ENCODE data around the gene AOPEP.

The AOPEP gene

DNA sequence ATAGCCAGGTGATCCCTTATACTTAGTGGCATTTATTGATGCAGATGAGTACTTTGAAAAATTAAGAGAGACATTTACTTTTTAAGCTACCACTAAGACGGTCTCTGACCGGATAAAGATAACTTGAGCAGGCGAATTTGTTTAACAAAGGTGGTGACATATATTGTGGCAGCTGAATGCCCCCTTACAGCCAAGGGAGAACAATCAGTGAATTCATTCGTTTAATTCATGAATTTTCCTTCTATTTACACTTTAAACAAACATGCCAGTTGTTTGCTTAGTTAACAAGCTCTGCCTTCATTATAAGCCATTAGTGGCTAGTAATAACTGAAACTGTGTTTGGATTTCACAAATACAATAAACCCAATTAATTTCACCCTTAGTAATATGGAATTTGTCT lies 187.1 kb downstream of the AOPEP start:
- DNase-seq (ENCODE audit: low read depth in 2 of 2, low spot score in 1 of 2), result no peak

DNA sequence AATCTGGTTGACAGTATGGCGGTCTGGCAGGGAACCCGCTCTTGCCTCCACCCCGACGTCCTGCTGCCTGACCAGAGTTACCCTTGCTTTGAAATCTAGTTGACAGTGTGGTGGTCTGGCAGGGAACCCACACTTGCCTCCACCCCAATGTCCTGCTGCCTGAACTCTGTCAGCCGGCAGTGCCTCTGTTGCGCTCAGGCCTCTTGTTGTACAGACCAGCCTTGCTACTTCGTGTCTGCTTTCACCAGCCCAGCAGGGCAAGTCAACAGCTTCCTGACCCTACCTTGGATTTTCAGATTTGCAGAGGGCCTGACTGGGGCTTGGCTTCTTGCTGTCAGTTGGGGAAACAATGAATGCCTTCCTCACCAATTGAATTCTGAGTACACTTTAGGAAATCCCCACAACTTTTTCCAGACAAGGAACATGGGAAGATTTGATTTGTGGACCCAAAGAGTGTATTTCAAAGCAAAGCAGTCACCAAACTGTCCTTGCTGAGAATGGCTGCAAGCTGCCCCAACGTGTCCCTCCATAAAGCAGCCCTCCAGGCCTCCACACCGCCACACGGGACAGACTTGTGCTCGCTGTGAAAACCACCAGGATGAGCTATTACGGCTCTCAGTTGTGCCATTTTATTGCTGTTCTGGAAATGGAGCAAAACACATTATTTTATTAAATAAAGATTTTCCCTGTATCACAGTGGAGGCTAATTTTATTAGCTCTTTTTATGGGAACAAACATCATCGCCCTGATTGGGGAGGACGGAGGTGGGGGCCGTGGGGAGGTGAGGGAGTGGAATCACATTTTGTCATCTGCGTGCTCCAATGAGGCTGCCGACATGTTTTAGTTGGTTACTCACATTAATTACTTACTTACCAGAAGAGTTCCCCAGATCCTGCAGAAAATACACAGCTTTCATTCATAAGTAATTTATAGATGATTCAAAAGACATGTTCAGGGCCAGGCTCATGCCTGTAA lies 189.3 kb downstream of the AOPEP start:
- DNase-seq (ENCODE audit: low read depth in 2 of 2, low spot score in 1 of 2), result no peak

DNA sequence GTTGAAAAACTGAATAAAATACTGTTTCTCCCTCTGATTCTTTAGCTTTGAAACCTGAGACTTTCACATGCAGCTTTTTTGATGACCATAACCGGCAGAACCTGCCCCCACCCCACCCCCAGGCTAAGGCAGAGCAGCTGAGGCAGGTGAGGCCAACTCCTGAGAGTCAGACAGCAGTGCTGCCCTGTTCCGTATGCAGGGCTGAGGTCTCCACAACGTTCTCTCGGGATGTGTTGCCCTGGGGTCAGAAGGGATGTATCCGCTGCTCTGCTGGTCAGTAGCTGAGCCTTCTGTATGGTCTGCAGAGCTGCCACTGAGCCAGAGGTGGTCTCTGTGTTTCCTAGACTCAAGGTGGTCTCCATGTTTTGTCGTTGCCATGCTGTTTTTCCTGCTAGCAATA lies 190.5 kb downstream of the AOPEP start:
- no peak for DNase-seq (ENCODE audit: low read depth in 2 of 2, low spot score in 1 of 2)

DNA sequence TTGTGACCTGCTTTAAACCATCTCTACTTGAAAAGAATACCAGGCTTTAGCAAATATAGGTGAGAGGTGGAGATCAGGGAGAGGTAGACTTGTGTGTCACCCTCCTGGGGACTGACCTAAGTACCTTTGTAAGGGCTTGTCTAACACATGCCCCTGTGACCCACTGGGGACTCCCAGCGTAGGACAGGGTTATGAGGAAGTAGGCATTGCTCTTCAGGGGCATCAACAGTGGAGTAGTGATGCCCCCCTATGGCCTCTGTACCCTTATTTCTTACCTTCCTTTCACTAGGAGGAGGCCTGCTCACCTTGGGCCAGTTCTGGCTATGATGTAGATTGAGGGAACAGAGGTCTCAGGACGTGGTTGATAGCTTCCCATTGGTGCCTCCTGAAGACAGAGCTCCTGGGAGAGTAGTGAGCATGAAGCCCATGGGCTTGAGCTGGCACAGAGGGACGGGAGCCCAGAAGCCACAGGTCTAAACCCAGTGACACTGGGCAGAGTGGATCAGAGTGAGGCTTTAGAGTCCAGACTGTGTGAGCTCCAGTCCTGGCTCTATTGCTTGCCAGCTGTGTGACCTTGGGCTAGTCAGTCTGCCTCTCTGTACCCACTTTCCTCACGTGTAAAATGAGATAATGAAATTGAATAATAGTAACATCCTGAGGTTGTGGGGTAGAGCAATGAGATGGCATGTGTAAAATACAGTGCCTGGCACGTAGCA lies 191.7 kb downstream of the AOPEP start:
- DNase-seq (ENCODE audit: low read depth in 2 of 2, low spot score in 1 of 2), result no peak

DNA sequence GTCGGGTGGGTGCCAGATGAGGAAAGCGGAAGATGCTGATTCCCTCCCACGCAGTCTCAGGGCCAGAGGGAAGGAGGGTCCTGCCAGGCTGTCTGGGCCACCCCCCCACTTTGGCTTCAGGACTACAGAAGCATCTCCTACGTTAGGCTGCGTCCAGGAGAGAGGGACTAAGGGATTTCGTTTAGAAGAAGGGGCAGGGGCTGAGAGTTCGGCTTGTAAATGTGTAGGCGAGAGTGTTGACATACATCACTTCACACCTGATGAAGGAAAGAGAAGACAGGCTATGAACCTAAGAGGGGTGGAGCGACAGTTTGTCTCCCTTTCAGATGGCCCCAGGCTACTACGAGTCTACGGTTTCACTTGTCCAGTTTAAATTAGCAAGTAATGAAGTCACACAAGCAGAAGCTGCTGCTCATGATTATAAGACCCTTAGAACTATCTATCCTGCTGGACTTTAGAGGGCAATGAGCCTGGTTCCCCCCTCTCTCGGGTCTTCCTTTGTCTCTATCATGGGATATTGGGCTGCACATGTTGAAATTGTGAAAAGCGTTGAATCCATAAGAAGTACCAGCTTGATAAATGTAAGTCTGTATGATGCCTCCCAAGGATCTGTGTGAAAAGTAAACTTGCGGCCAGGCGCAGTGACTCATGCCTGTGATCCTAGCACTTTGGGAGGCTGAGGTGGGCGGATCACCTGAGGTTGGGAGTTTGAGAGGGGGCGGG lies 193.0 kb downstream of the AOPEP start:
- DNase-seq (ENCODE audit: low read depth in 2 of 2, low spot score in 1 of 2), result no peak

DNA sequence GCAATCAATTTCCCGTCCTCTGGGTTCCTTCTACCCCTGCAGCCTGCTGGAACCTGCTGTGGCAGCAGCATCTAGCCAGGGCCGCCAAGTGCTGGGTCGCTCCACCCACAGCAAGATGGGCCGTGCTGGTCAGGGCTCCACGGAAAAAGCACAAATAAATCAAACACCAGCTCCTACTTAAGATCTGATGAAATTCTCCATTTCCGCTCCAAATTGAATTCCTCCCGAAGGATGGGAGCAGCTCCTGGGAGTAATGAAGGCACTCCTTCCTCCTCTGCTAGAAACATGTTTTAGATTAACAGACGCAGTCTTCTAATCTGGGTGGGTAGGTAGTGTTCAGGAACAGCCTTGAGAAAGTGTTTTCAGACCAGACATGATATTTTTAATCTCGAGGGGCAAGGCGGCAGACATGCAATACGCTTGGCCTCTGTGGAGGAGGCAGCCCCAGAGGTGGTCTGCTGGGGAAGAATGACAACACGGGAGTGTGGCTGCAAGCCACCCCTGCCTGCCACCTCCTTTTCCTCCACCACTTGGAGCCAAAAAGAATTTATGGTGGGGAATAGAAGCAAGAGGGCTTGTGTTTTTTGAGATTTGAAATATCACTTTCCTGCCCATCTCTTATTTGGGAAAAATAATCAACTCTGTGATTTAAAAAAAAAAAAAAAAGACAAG lies 194.1 kb downstream of the AOPEP start:
- DNase-seq (ENCODE audit: low read depth in 2 of 2, low spot score in 1 of 2), result no peak

DNA sequence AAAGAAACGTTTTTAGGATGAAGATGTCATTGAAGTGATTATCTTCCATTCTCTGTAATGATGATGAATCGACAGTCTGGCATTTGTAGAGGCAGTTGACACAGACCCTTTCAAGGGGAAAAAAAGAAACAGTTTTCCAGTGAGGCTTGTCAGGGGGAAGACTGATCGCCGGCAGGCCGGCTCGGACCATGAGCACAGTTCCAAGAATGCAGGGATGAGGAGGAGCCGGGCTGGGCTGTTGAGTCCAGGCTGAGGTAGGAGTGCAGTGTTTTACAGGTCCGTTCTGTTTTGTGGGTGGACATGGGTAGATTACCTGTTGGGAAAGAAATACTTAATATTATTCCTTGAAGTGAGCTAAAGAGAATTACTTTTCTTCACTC lies 194.6 kb downstream of the AOPEP start:
- DNase-seq (ENCODE audit: low read depth in 2 of 2, low spot score in 1 of 2), result no peak

DNA sequence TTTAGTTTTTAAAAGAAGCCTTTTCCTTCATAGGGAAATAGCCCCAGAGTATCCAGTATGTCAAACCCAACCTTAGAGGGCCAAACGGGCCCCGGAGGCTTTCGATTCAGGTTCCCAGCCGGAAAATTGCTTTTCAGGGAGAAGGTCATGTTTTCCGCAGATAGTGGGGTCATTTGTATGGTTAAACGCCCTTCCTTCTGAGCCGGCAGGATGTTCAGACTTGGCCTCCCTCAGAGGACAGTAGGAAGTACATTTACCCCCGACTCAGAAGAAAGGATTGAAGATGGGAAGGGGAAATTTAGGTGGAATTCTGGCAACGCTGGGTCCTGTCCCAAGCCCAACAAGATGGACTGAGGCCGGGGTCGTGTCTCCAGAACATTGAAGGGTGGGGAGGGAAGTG lies 195.2 kb downstream of the AOPEP start:
- DNase-seq (ENCODE audit: low read depth in 2 of 2, low spot score in 1 of 2), result no peak

DNA sequence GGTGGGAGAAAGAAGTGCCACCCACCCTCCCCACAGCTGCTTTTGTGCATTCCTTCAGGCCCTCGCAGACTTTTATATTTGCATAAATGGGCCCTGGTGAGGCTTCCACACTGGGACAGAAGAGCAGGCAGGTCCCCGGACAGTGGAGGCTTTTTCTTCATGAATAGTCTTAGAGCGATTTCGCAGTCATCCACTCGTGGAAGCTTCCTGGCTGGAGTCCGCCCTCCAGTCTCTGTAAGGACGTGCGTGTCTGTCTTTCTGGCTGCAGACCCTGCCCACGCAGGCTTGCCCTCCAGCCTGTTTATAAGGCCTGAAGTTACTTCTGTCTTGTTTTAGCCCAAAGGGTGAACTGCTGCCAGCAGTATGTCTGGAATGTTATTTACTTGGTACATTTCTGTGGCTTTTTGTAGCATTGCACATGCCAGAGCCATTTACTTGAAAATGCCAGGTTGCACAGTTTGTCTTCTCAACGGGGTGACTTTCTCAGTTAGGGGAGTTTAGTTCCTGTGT lies 195.7 kb downstream of the AOPEP start:
- no peak for DNase-seq (ENCODE audit: low read depth in 2 of 2, low spot score in 1 of 2)

DNA sequence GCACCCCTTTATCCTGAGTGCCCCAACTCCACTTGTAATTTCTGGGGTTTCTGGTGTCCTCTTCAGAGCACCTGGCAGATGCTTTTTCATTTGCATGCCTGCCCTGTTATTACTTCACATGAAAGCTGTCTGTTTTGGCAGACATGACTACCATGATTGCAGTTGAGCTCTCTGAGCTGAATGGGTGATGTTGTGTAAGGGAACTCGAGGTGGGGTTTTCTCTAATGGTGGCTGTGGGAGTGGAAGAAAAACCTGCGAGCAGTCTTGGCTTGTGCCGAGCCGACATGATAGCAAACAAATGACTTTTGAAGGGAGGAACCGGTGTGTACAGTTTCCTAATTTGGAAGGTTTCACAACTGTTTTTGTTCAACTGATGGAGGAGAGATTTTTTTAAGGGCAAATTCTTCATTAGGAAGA lies 196.2 kb downstream of the AOPEP start:
- DNase-seq (ENCODE audit: low read depth in 2 of 2, low spot score in 1 of 2), result no peak

DNA sequence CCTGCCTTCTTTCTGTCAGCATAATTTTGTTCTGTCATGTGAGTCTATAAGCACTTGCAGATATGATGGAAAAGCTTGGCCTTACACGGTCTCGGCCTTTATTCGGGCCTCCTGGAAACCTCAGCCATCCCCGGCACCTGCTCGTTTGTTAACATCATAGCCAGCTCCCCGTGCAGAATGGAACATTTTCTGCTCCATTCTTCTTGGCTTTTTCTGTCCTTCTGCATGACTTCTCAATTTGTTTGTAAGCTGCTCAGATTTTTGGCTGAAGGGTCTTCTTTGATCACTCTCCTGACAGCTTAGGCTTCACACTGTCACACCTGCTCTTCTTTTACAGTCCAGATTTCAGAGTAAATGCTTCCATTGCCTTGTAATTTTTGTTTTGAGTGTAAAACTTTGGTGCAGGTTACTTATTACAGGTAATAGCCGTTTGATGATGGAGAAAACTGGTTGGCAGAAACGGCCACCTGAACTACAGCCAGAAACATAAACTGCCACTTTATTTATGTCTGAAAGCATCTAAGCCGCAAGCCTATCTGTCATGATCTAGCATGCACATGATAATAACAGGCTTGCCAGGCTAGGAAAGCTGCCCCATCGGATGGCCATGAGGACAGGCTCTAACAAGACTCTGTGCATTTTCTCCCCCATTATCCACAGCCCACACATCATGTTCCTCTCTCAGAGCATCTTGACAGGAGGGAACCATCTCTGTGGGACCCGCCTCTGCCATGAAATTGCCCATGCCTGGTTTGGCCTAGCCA lies 197.0 kb downstream of the AOPEP start:
- no peak for DNase-seq (ENCODE audit: low read depth in 2 of 2, low spot score in 1 of 2)

DNA sequence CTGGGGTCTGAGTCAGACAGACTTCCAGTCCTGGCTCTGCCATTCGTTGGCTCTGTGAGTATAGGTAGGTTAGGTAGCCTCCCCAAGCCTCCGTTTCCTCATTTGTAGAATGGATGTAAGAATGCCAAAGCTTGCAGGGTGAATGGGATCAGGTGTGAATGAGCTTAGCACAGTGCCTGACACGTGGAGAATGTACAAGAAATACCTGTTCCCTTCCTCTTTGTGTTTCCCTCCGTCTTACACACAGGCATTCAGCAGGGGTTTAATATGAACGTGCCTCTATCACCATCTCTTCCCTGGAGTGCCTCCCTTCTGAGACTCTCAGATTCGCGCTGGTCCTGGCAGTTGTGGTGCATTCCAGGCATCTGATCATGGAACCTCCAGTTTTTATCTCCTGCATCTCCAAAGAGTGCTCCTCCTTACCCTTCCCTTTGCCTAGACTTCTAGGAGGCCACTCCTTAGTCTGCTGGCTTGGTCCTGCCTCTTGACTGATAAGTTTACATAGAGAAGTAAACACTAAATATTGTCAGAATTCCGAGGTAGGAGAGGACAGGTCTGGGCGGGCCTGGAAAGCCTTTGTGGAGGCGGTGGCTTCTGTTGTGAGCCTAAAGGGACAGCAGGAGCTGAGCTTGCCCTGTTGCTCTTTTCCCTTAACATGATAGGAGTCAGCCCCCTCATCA lies 199.4 kb downstream of the AOPEP start:
- no peak for DNase-seq (ENCODE audit: low read depth in 2 of 2, low spot score in 1 of 2)

DNA sequence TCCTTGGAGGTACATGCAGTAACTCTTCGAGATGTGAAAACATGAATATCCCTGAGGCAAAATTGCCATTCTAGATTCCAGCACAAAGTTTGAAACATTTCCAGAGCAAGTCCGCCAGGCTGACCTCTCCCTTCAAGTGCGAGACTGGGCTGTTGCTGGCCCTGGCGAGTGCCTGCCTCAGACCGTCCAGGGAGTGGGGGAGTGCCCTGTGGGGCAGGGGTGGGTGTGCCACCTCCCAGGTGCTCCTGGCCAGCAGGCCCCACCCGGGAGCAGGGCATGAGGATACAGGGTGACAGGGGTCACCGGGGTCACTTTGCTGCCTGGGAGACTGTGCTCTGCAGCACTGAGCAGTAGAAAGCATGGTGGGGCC lies 199.9 kb downstream of the AOPEP start:
- DNase-seq (ENCODE audit: low read depth in 2 of 2, low spot score in 1 of 2), result no peak

DNA sequence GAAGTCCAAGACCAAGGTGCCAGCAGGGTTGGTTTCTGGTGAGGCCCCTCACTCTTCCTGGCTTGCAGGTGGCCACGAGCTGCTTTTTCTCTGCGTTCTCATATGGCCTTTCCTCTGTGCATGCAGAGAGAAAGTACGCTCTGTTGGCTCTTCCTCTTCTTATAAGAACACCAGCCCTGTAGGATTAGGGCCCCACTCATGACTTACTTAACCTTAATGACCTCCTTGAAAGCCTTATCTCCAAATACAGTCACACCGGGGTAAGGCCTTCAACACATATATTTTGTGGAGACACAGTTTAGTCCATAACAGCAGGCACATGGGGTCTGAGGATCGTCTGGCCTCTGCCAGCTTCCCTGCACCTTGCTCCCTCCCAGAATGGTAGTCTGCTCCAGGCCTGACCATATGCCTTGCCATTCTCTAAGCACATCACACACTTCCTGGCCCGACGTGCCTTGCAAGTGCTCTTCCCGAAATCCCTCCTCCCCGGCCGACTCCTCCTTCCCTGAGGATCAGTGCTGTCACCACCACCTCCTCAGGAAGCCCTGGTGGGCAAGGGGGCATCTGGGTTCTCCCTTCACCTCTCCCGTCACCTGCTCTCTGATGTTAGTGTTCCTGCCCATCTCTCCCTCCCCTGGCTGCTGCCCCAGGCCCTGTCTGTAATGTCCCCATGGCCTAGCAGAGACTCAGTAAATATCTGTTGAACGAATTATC lies 200.7 kb downstream of the AOPEP start:
- no peak for DNase-seq (ENCODE audit: low read depth in 2 of 2, low spot score in 1 of 2)

DNA sequence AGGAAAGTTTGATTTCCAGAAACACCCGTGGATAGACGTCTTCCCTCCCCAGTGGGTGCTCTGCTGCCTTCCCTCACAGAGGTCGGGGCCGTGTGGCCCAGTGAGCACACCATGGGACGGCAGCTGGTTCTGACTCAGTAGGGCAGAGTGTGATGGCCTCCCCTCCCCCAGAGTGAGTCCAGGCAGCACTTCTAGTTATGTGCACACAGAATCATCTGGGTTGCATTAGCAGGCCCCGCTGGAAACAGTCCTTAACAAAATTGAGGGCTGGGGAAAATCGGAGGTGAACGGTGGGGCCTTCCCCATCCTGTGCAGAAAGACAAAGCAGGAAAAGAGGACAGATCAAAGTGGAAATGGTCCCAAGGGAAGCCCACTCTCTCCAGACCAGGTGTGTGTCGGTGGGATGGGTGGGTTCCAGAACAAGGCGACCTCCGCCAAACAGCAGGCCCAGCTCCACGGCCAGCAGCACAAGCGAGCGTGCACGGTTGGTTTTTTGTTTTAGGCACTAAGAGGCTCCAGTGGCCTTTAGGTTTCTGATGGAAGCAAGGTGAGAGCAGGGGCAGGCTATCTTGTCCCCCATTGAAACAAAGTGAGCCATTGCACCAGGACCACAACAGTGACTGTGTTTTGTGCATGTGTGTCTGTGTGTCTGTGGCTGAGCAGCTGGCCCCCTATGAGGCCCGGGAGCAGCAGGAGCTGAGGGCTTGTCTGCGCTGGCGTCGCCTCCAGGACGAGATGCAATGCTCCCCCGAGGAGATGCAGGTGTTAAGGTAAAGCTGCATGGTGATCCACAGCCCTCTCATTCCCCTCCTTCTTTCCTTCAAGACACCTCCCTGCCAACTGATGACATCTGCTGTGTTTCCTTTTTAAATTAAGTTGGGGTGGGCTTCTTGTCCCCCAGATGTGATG lies 201.5 kb downstream of the AOPEP start:
- no peak for DNase-seq (ENCODE audit: low read depth in 2 of 2, low spot score in 1 of 2)

DNA sequence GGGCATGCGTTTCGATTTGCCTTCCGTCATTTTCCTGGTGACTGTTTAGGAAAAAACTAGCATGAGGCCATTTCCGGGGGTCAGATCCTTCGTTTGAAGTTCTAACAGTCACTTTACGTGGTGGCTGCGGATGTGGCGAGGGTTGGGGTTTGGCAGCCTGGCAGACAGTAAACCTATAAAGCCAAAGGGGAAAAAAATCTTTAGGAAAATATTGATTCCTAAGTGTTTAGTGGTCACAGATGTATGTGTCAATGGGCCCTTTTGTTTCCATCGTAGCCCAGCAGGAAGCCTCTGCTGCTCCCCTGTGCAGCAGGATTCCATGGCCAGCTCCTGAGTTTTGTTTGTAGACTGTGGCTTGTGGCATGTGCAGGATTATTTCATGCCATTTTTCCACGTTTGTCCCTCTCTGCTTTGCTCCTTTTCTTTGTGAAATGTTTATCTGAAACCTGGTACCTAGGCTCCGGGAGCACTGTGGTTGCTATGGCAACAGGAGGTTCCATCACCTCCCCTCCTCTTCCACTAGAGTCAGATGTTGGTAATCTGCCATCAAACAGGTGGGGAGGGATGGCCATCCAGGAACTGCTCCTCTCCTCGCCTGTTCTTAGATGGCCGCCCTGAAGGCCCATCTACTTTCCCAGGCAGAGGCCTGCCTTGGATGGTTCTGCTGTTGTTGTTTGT lies 202.3 kb downstream of the AOPEP start:
- DNase-seq (ENCODE audit: low read depth in 2 of 2, low spot score in 1 of 2), result no peak

DNA sequence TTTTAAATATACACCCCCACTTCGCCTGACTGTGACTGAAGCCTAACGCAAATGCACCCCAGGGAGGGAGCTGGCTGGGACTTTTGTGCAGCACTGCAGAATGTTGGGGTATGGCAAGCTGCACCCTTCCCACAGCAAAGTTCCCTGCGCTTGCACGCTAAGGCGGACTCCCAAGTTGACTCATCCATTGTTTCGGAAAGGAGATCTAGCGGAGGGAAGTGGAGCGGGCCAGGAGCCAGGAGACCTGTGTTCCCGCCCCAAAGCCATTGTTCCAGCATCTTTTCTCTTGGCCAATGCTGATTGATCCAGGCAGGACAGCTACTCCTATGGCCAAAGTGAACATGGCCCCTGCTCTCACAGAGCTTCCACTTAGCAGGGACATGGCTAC lies 202.9 kb downstream of the AOPEP start:
- DNase-seq (ENCODE audit: low read depth in 2 of 2, low spot score in 1 of 2), result no peak
